ENCODE measurements around the gene LMBR1. TPM values are rescaled to one million over a fixed set of nuclear protein-coding genes. Genes with fewer than 3 reads are reported as not detected.
"Not testable (repeated sequence)": the region's sequence is repeated elsewhere in the genome, so short reads cannot be mapped to it uniquely, and the experiment has no call there.

The LMBR1 gene
- total and polyA plus RNA-seq, 2 donors, result 27.7 to 29.7 TPM

DNA sequence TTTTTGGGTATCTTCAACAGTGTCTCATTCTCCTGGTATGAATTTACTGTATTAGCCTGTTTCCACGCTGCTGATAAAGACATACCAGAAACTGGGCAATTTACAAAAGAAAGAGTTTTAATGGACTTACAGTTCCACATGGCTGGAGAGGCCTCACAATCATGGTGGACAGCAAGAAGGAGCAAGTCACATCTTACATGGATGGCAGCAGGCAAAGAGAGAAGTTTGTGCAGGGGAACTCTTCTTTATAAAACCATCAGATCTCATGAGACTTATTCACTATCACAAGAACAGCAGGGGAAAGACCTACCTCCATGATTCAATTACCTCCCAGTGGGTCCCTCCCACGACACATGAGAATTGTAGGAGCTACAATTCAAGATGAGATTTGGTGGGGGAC lies 31.0 kb downstream of the LMBR1 start:
- H3K4me3 ChIP-seq (ENCODE audit: low read length in 2 of 2); H3K27me3 ChIP-seq (ENCODE audit: control insufficient read depth in 2 of 2, insufficient read depth in 1 of 2, low read length in 1 of 2); DNase-seq (ENCODE audit: low read depth in 6 of 9, low spot score in 9 of 9); H3K4me1 ChIP-seq (ENCODE audit: control insufficient read depth in 2 of 2, insufficient read depth in 2 of 2, low read length in 2 of 2); H3K27ac ChIP-seq (ENCODE audit: low read depth in 1 of 2, low read length in 1 of 2): not testable (repeated sequence)
- Histone ChIP-seq H3K9me3 (ENCODE audit: control insufficient read depth in 2 of 2, insufficient read depth in 1 of 2, low read length in 1 of 2) (peaks cover 4 to 11% of the 10 kb centered on the region in 2 donors), H3K36me3 (ENCODE audit: control insufficient read depth in 2 of 2, insufficient read depth in 2 of 2, low read length in 1 of 2) (peaks cover 3 to 12% of the 10 kb centered on the region in 2 donors)
- WGBS, result 99% methylated on average over 2 of the region's 2 CpGs

DNA sequence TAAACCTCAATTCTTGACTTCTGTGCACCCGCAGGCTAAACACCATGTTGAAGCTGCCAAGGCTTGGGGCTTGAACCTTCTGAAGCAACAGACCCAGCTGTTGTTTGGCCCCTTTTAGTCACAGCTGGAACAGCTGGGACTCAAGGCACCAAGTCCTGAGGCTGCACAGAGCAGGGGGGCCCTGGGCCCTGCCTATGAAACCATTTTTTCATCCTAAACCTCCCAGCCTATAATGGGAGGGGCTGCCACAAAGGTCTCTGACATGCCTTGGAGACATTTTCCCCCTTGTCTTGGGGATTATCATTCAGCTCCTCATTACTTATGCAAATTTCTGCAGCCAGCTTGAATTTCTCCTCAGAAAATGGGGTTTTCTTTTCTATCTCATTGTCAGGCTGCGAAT lies 31.8 kb downstream of the LMBR1 start:
- H3K9me3 ChIP-seq (ENCODE audit: control insufficient read depth in 2 of 2, insufficient read depth in 1 of 2, low read length in 1 of 2), result peaks cover 4 to 11% of the 10 kb centered on the region in 2 donors
- H3K27ac ChIP-seq (ENCODE audit: low read depth in 1 of 2, low read length in 1 of 2), result no peak overlapping the region
- WGBS, result 100% methylated on average over 2 of the region's 2 CpGs
- H3K27me3 ChIP-seq (ENCODE audit: control insufficient read depth in 2 of 2, insufficient read depth in 1 of 2, low read length in 1 of 2), result no peaks in the 10 kb centered on the region
- DNase-seq (ENCODE audit: low read depth in 6 of 9, low spot score in 9 of 9), result no peak
- no peak overlapping the region for H3K4me3 ChIP-seq (ENCODE audit: low read length in 2 of 2)
- peaks cover 3 to 12% of the 10 kb centered on the region in 2 donors for H3K36me3 ChIP-seq (ENCODE audit: control insufficient read depth in 2 of 2, insufficient read depth in 2 of 2, low read length in 1 of 2)
- H3K4me1 ChIP-seq (ENCODE audit: control insufficient read depth in 2 of 2, insufficient read depth in 2 of 2, low read length in 2 of 2), result no peaks in the 10 kb centered on the region

DNA sequence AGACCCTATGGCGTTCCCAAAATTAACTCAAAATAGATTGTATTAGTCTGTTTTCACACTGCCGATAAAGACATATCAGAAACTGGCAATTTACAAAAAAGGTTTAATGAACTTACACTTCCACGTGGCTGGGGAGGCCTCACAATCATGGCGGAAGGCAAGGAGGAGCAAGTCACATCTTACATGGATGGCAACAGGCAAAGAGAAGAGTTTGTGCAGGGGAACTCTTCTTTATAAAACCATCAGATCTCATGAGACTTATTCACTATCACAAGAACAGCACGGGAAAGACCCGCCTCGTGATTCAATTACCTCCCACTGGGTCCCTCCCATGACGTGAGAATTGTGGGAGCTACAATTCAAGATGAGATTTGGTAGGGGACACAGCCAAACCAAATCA lies 32.9 kb downstream of the LMBR1 start:
- H3K4me3 ChIP-seq (ENCODE audit: low read length in 2 of 2); H3K27ac ChIP-seq (ENCODE audit: low read depth in 1 of 2, low read length in 1 of 2); H3K4me1 ChIP-seq (ENCODE audit: control insufficient read depth in 2 of 2, insufficient read depth in 2 of 2, low read length in 2 of 2); DNase-seq (ENCODE audit: low read depth in 6 of 9, low spot score in 9 of 9); H3K27me3 ChIP-seq (ENCODE audit: control insufficient read depth in 2 of 2, insufficient read depth in 1 of 2, low read length in 1 of 2): not testable (repeated sequence)
- Histone ChIP-seq H3K9me3 (ENCODE audit: control insufficient read depth in 2 of 2, insufficient read depth in 1 of 2, low read length in 1 of 2) (peaks cover 4 to 11% of the 10 kb centered on the region in 2 donors), H3K36me3 (ENCODE audit: control insufficient read depth in 2 of 2, insufficient read depth in 2 of 2, low read length in 1 of 2) (peaks cover 3 to 12% of the 10 kb centered on the region in 2 donors)
- 97% methylated on average over 8 of the region's 8 CpGs for WGBS

DNA sequence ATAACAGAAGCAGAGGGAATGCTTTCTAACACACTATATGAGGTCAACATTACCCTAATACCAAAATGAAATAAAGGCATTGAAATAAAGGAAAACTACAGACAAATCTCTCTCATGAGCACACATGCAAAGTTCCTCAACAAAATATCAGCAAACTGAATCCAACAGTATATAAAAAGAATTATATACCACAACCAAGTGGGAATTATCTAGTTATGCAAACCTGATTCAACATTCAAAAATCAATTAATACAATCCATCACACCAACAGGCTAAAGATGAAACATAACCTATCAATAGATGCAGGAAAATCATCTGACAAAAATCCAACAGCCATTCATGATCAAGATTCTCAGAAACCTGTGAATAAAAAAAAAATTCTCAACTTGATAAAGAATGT lies 34.5 kb downstream of the LMBR1 start:
- no peaks in the 10 kb centered on the region for H3K4me1 ChIP-seq (ENCODE audit: control insufficient read depth in 2 of 2, insufficient read depth in 2 of 2, low read length in 2 of 2)
- no peak overlapping the region for H3K27ac ChIP-seq (ENCODE audit: low read depth in 1 of 2, low read length in 1 of 2)
- no peak for DNase-seq (ENCODE audit: low read depth in 6 of 9, low spot score in 9 of 9)
- H3K27me3 ChIP-seq (ENCODE audit: control insufficient read depth in 2 of 2, insufficient read depth in 1 of 2, low read length in 1 of 2), result no peaks in the 10 kb centered on the region
- no peak overlapping the region for H3K4me3 ChIP-seq (ENCODE audit: low read length in 2 of 2)
- H3K9me3 ChIP-seq (ENCODE audit: control insufficient read depth in 2 of 2, insufficient read depth in 1 of 2, low read length in 1 of 2), result peaks cover 5 to 11% of the 10 kb centered on the region in 2 donors
- peaks cover 3 to 12% of the 10 kb centered on the region in 2 donors for H3K36me3 ChIP-seq (ENCODE audit: control insufficient read depth in 2 of 2, insufficient read depth in 2 of 2, low read length in 1 of 2)

DNA sequence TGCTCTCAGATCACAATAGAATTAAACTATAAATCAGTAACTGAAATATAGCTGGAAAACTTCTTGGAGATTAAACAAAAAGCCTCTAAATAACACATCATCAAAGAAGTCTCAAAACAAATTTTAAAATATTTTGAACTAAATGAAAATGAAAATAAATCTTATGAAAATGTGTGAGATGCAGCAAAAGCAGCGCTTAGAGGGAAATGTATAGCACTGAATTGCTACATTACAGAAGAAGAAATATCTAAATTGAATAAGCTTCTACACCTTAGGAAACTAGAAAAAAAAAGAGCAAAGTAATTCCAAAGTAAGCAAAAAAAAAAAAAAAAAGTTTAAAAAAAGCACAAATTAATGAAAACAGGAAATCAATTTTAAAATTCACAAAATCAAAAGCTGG lies 35.2 kb downstream of the LMBR1 start:
- WGBS, result 100% methylated on average over 1 of the region's 1 CpG
- Histone ChIP-seq H3K4me1 (ENCODE audit: control insufficient read depth in 2 of 2, insufficient read depth in 2 of 2, low read length in 2 of 2) (no peaks in the 10 kb centered on the region), H3K9me3 (ENCODE audit: control insufficient read depth in 2 of 2, insufficient read depth in 1 of 2, low read length in 1 of 2) (peaks cover 5 to 11% of the 10 kb centered on the region in 2 donors), H3K27me3 (ENCODE audit: control insufficient read depth in 2 of 2, insufficient read depth in 1 of 2, low read length in 1 of 2) (no peaks in the 10 kb centered on the region), H3K36me3 (ENCODE audit: control insufficient read depth in 2 of 2, insufficient read depth in 2 of 2, low read length in 1 of 2) (peaks cover 2 to 12% of the 10 kb centered on the region in 2 donors), H3K27ac (ENCODE audit: low read depth in 1 of 2, low read length in 1 of 2) (no peak overlapping the region), H3K4me3 (ENCODE audit: low read length in 2 of 2) (no peak overlapping the region)
- DNase-seq (ENCODE audit: low read depth in 6 of 9, low spot score in 9 of 9), result no peak

DNA sequence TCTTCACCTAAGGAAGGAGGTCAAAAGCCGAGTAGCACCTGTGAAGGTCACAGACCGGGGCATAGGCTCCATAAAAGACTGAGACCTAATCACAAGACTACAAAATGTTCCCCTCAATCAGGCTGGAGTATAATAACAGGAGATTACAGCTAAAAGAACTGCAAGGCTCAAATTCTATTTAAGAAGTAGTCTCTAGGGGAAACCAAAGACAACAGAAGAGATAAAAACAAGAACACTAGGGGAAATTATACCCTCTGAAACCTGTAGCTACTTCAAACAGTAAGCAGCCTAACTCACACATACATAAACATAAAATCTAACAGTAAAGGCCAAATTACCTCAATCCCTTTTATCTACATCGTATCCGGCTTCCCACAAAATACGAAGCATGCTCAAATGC lies 38.3 kb downstream of the LMBR1 start:
- Histone ChIP-seq H3K27me3 (ENCODE audit: control insufficient read depth in 2 of 2, insufficient read depth in 1 of 2, low read length in 1 of 2) (no peaks in the 10 kb centered on the region), H3K27ac (ENCODE audit: low read depth in 1 of 2, low read length in 1 of 2) (no peak overlapping the region), H3K4me1 (ENCODE audit: control insufficient read depth in 2 of 2, insufficient read depth in 2 of 2, low read length in 2 of 2) (no peaks in the 10 kb centered on the region), H3K36me3 (ENCODE audit: control insufficient read depth in 2 of 2, insufficient read depth in 2 of 2, low read length in 1 of 2) (no peaks in the 10 kb centered on the region), H3K9me3 (ENCODE audit: control insufficient read depth in 2 of 2, insufficient read depth in 1 of 2, low read length in 1 of 2) (peaks cover 0 to 1% of the 10 kb centered on the region in 2 donors), H3K4me3 (ENCODE audit: low read length in 2 of 2) (no peak overlapping the region)
- WGBS, result 99% methylated on average over 5 of the region's 5 CpGs
- no peak for DNase-seq (ENCODE audit: low read depth in 6 of 9, low spot score in 9 of 9)

DNA sequence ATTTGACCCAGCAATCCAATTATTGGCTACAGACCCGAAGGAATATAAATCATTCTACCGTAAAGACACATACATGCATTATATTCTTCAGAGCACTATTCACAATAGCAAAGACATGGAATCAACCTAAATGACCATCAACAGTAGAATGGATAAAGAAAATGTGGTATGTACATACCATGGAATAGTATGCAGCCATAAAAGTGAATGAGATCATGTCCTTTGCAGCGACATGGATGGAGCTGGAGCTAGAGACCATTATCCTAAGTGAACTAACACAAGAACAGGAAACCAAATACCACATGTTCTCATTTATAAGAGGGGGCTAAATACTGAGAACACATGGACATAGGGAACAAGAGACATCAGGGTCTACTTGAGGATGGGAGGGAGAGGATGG lies 44.0 kb downstream of the LMBR1 start:
- WGBS, result 100% methylated on average over 3 of the region's 3 CpGs
- no peak for DNase-seq (ENCODE audit: low read depth in 6 of 9, low spot score in 9 of 9)

DNA sequence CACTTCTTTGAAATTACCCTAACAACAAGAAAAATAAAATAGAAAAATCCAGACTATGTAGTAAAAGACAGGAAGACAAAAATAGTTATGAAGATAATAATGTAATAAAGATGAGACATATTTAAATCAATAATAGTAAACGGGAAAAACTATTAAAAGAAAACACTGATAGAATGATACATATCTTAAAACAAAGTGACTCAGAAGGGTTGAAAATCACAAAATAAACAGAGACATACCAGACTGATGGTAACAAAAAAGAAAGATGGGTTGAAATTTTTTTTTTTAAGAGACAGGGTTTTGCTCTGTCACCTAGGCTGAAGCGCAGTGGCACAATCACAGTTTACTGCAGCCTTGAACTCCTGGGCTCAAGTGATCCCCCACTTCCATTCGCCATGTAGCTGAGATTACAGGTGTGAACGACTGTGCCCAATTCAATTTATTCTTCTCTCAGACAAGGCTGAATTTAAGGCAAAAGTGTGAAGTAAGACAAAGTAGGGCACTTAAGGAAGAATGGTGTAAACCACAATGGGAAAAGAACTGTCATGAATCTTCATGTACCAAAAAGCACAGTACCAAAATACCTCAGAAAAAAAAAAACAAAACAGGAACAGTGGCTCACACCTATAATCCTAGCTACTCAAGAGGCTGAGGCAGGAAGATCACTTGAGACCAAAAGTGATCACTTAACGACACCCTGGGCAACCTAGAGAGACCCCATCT lies 47.4 kb downstream of the LMBR1 start:
- 95% methylated on average over 5 of the region's 5 CpGs for WGBS
- no peak for DNase-seq (ENCODE audit: low read depth in 6 of 9, low spot score in 9 of 9)

More for the DNA sequence above, 44.0 kb downstream of the LMBR1 start:
- no peak overlapping the region for H3K27ac ChIP-seq (ENCODE audit: low read depth in 1 of 2, low read length in 1 of 2)
- H3K4me3 ChIP-seq (ENCODE audit: low read length in 2 of 2), result no peak overlapping the region
- H3K27me3 ChIP-seq (ENCODE audit: control insufficient read depth in 2 of 2, insufficient read depth in 1 of 2, low read length in 1 of 2), result no peaks in the 10 kb centered on the region
- H3K9me3 ChIP-seq (ENCODE audit: control insufficient read depth in 2 of 2, insufficient read depth in 1 of 2, low read length in 1 of 2), result no peaks in the 10 kb centered on the region
- H3K4me1 ChIP-seq (ENCODE audit: control insufficient read depth in 2 of 2, insufficient read depth in 2 of 2, low read length in 2 of 2), result no peaks in the 10 kb centered on the region
- H3K36me3 ChIP-seq (ENCODE audit: control insufficient read depth in 2 of 2, insufficient read depth in 2 of 2, low read length in 1 of 2), result no peaks in the 10 kb centered on the region

DNA sequence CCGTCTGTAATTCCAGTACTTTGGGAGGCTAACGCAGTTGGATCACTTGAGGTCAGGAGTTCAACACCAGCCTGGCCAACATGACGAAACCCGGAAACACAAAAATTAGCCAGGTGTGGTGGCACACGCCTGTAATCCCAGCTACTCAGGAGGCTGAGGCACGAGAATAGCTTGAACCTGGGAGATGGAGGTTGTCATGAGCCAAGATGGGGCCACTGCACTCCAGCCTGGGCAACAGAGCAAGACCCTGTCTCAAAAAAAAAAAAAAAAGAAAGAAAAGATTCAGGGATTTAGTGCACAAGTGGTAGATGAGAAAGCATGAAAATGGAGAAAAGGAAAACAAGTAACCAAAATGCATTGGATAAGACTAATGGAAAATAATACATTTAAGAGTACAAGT lies 49.4 kb downstream of the LMBR1 start:
- H3K4me3 ChIP-seq (ENCODE audit: low read length in 2 of 2); H3K36me3 ChIP-seq (ENCODE audit: control insufficient read depth in 2 of 2, insufficient read depth in 2 of 2, low read length in 1 of 2); H3K4me1 ChIP-seq (ENCODE audit: control insufficient read depth in 2 of 2, insufficient read depth in 2 of 2, low read length in 2 of 2); H3K27me3 ChIP-seq (ENCODE audit: control insufficient read depth in 2 of 2, insufficient read depth in 1 of 2, low read length in 1 of 2); DNase-seq (ENCODE audit: low read depth in 6 of 9, low spot score in 9 of 9); H3K9me3 ChIP-seq (ENCODE audit: control insufficient read depth in 2 of 2, insufficient read depth in 1 of 2, low read length in 1 of 2): not testable (repeated sequence)
- 95% methylated on average over 6 of the region's 6 CpGs for WGBS
- H3K27ac ChIP-seq (ENCODE audit: low read depth in 1 of 2, low read length in 1 of 2), result peak overlapping the region in 1 of 2 donors; percentile 48

More for the DNA sequence above, 47.4 kb downstream of the LMBR1 start:
- H3K4me1 ChIP-seq (ENCODE audit: control insufficient read depth in 2 of 2, insufficient read depth in 2 of 2, low read length in 2 of 2), result no peaks in the 10 kb centered on the region
- no peaks in the 10 kb centered on the region for H3K9me3 ChIP-seq (ENCODE audit: control insufficient read depth in 2 of 2, insufficient read depth in 1 of 2, low read length in 1 of 2)
- H3K27ac ChIP-seq (ENCODE audit: low read depth in 1 of 2, low read length in 1 of 2), result no peak overlapping the region
- H3K27me3 ChIP-seq (ENCODE audit: control insufficient read depth in 2 of 2, insufficient read depth in 1 of 2, low read length in 1 of 2), result no peaks in the 10 kb centered on the region
- H3K4me3 ChIP-seq (ENCODE audit: low read length in 2 of 2), result no peak overlapping the region
- no peaks in the 10 kb centered on the region for H3K36me3 ChIP-seq (ENCODE audit: control insufficient read depth in 2 of 2, insufficient read depth in 2 of 2, low read length in 1 of 2)

All from thymus (tissue), 11 donors.